Measurements from ENCODE around the gene PADI4.
A peak's percentile ranks its signal among the peaks of the same experiment; 100 is the strongest.

The PADI4 gene

DNA sequence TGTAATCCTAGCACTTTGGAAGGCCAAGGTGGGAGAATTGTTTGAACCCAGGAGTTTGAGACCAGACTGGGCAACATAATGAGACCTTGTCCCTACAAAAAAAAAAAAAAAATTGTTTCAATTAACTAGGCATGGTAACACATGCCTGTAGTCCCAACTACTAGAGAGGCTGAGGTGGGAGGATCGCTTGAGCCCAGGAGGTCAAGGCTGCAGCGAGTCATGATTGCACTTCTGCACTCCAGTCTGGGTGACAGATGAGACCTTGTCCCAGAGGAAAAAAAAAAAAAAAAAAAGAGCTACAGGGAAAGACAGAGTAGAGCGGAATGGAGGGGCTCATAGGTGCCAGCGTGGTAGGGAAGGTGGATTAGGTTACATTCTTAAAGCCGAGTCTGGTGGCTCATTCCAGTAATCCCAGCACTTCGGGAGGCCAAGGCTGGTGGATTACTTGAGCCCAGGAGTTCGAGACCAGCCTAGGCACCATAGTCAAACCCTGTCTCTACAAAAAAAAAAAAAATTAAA lies 43.0 kb downstream of the PADI4 start:
- no peak for DNase-seq

DNA sequence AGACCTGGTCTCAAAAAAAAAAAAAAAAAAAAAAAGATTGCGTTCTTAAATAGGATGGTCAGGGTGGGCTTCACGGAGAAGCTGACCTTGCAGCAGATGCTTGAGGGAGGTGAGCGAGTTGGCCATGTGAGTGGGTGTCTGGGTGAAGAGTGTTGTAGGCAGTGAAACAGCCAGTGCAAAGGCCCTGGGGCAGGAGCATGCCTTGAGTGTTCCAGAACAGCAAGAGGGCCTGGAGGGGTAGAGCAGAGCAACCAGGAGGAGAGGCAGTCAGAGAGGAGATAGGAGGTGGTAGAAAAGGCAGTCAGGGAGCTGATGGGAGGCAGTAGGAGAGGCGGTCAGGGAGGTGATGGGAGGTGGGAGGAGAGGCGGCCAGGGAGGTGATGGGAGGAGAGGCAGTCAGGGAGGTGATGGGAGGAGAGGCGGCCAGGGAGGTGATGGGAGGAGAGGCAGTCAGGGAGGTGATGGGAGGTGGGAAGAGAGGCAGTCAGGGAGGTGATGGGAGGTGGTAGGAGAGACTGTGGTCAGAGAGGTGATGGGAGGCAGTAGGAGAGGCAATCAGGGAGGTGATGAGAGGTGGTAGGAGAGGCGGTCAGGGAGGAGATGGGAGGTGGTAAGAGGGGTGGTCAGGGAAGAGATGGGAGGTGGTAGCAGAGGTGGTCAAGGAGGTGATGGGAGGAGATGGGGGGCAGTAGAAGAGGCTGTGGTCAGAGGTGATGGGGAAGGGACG lies 43.8 kb downstream of the PADI4 start:
- DNase-seq: no peak

GRCh38 chr1:17352419-17352909 lies 44.5 kb downstream of the PADI4 start:
- DNase-seq: no peak

- DNase-seq: no peak
Observed at GRCh38 chr1:17355898-17356297, 47.9 kb downstream of the PADI4 start.

GRCh38 chr1:17356387-17357026 lies 48.5 kb downstream of the PADI4 start:
- no peak for DNase-seq

GRCh38 chr1:17358557-17358956 lies 50.6 kb downstream of the PADI4 start:
- no peak for DNase-seq

DNA sequence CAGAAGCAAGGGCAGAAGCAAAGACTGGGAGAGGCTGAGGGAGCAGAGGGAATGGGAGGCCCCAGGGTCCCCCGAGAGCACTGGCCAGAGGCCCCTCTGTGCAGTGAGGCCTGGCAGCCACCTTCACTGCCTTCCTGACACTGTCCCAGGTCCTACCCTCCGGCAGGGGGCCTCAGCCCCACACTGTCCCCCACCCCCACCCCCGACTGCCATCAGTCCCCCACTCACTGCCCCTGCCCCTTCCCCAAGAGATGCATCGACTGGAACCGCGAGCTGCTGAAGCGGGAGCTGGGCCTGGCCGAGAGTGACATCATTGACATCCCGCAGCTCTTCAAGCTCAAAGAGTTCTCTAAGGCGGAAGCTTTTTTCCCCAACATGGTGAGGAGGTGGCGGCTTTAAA lies 51.0 kb downstream of the PADI4 start:
- DNase-seq: no peak

DNA sequence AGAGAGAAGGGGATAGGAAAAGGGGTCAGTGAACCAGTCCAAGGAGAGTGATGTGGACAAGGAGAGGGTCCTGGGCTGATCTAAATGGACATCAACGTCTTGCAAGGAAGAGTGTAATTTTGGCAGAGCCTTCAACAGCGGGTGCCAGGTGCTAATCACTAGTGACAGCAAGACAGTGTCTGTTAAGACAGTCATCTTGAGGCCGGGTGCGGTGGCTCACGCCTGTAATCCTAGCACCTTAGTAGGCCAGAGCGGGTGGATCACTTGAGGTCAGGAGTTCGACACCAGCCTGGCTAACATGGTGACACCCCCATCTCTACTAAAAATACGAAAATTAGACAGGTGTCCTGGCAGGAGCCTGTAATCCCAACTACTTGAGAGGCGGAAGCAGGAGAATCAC lies 51.8 kb downstream of the PADI4 start:
- DNase-seq: no peak

DNA sequence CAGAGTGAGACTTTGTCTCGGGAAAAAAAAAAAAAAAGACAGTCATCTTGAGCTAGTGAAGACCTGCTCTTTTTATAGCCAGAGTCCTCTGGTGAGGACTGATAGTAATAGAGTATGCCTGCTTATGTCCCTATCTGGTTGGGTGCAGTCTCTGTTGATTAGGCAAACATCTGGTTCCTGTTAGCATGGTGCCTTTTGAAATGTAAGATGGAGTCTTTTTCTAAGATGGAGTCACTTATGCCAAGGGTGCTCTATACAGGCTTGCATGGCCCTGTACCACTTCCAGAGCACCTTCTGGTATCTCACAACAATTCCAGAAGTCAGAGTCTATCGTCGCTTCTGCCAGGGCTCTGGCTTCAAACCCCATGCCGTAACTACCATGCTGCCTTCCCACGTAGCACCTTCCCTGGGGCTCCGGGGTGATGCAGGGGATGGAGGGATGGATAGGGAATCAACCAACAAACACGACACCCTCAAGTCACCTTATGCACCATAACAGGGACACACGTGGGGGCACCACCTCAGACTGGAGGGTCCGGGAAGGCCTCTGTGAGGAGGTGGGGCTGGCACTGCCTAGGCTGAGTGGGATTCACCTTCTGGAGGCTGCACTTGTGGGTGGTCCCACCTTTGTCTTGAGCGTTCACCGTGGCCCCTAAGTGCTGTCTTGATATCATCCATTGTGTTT lies 52.4 kb downstream of the PADI4 start:
- DNase-seq: no peak

GRCh38 chr1:17361687-17362086 lies 53.7 kb downstream of the PADI4 start:
- DNase-seq: no peak

GRCh38 chr1:17363351-17363750 lies 55.4 kb downstream of the PADI4 start:
- no peak for DNase-seq

DNA sequence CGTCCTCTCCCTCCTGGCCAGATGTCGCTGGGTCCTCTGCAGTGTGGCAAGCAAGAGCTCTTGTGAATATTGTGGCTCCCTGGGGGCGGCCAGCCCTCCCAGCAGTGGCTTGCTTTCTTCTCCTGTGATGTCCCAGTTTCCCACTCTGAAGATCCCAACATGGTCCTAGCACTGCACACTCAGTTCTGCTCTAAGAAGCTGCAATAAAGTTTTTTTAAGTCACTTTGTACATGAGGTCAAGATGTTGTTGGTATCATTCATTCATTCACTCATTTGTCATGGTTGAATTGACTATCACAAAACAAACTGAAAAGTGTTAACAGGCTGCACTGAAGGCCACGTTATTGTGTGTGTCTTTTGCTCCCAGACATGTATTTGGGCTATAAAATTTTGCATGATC lies 55.8 kb downstream of the PADI4 start:
- DNase-seq: no peak

GRCh38 chr1:17365293-17365692 lies 57.3 kb downstream of the PADI4 start:
- DNase-seq: no peak

DNA sequence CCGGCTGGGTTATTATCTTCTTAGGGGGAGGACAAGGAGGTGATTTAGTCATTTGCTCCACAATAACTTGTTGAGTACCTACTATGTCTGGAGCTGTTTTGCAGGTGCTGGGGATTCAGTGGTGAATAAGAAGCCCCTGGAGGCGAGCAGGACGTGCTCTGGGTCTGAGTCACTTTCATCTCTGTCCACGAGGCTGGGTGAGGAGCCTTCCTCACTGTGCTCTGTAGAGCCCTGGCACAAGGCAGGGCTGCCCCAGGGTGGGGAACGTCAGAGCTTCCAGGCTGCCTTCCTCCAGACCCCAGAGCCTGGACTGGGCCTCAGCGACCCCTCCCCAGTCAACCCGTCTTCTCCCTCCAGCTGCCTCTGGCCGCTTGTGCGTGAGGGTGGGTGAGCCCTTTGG lies 61.5 kb downstream of the PADI4 start:
- DNase-seq: peak; percentile 96

DNA sequence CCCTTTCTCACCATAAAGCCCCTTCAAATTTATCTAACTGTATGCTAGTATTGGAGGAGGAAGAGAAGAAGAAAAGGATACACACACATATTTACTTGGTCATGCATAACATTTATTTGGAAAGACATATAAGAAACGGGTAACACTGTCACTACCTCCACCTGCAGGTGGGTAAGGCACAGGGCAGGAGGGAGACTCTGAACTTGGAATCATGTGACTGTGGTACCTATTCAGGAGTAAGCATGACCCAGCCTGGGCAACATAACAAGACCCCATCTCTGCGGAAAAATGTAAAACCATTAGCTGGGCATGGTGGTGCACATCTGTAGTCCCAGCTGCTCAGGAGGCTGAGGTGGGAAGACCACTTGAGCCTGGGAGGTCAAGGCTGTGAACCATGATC lies 62.6 kb downstream of the PADI4 start:
- DNase-seq: no peak

GRCh38 chr1:17371896-17372295 lies 63.9 kb downstream of the PADI4 start, which contains the start of gene PADI6:
Gene PADI6, plus strand, starts transcription at chr1:17372196. Its CDS starts 50 bp downstream, at chr1:17372246.
- DNase-seq: no peak

DNA sequence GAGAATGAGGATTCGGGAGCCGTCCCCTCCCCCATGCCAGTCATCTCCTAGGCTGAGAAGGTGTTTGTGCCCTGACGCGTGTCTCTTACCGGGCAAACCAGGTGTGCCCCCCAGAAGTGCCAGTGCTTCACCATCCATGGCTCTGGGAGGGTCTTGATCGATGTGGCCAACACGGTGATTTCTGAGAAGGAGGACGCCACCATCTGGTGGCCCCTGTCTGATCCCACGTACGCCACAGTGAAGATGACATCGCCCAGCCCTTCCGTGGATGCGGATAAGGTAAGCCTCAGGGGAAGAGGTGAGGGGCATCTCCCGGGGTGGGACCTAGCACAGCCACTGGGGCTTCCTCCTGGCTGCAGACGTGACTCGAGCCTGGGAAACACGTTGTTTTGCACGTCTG lies 65.0 kb downstream of the PADI4 start:
- no peak for DNase-seq

GRCh38 chr1:17375651-17376050 lies 67.7 kb downstream of the PADI4 start:
- DNase-seq: no peak

DNA sequence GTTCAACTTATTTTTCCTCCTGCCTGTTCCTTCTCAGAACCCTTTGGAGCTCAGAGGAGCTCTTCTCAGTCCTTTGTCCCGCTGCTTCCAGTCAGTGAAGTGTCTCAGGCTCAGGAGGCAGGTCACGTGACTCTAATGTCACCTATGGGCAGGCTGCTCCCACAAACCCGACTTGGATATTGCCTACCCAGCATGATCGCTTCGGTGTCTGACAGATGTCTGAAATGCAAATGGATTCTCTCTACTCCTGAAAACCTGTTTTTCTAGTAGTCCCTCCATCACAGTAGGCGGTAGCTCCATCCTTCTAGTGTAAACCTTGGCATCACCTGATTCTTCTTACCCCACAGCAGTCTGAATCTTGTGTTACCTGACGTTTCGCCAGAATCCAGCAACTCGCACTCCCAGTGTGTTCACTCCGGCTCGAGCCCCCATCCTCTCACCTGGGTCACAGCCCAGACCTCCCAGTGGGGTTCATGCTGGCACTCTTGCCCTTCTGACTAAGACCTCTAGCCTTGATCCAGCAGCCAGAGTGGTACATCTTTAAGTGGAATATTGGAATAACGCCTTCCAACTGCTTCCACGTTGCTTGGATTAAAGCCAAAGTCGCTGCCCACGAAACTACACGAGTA lies 69.4 kb downstream of the PADI4 start:
- DNase-seq: peak; percentile 69

- no peak for DNase-seq
Observed at GRCh38 chr1:17381161-17381560, 73.2 kb downstream of the PADI4 start.

DNA sequence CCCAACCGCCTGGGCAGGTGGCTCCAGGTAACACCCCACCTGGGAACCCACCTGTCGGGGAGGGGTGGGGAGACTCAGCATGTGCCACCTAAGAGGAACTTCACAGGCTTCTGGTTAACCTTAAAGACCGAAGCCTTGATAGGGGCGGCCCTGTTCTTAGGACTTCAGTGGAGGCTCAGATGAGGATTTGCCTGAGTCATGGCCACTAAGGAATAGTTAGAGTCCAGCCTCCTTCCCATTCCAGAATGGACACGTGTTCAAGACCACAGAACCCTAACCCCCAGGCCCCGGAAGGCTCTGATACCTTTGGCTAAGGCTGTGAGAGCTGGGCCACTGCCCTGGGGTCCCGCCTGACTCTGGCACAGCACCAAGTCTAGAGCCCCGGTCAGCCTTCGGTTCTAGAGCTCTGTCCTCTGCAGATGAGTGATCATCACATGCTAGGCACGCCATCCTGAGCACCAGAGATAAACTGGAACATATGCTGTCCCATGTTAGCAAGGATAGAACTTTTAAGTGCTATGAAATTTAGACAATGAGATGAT lies 84.3 kb downstream of the PADI4 start:
- DNase-seq: no peak

- DNase-seq: no peak
Observed at GRCh38 chr1:17393230-17393629, 85.2 kb downstream of the PADI4 start.

Data from islet precursor cell (in vitro differentiated cells).